ENCODE measurements around the gene C12orf42.

DNA sequence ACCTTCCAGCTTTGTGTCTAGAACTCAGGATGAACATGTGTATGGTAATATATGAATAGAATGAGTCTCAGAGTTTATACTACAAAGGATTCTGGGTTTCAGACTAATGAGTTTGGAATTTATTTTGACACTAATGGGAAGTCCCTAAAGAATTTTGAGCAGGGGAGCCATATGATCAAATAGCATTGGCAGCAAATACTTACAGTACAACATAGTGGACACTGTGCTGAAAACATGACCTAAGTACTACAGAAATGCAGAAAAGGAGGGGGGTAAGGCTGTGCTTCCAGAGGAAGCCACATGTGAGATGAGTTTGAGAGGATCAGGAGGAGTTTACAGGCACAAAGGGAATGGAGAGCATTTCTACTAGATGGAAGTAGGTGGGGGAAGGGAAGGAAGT lies 225.8 kb downstream of the C12orf42 start:
- TF ChIP-seq, protein P1, sequence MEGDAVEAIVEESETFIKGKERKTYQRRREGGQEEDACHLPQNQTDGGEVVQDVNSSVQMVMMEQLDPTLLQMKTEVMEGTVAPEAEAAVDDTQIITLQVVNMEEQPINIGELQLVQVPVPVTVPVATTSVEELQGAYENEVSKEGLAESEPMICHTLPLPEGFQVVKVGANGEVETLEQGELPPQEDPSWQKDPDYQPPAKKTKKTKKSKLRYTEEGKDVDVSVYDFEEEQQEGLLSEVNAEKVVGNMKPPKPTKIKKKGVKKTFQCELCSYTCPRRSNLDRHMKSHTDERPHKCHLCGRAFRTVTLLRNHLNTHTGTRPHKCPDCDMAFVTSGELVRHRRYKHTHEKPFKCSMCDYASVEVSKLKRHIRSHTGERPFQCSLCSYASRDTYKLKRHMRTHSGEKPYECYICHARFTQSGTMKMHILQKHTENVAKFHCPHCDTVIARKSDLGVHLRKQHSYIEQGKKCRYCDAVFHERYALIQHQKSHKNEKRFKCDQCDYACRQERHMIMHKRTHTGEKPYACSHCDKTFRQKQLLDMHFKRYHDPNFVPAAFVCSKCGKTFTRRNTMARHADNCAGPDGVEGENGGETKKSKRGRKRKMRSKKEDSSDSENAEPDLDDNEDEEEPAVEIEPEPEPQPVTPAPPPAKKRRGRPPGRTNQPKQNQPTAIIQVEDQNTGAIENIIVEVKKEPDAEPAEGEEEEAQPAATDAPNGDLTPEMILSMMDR (IDR thresholded peaks at IDR 0.05) = no peak
- TF ChIP-seq, protein P2, sequence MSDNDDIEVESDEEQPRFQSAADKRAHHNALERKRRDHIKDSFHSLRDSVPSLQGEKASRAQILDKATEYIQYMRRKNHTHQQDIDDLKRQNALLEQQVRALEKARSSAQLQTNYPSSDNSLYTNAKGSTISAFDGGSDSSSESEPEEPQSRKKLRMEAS (CRISPR knock-in tag; IDR thresholded peaks at IDR 0.05) = no peak
- TF ChIP-seq, protein P3, sequence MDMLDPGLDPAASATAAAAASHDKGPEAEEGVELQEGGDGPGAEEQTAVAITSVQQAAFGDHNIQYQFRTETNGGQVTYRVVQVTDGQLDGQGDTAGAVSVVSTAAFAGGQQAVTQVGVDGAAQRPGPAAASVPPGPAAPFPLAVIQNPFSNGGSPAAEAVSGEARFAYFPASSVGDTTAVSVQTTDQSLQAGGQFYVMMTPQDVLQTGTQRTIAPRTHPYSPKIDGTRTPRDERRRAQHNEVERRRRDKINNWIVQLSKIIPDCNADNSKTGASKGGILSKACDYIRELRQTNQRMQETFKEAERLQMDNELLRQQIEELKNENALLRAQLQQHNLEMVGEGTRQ (CRISPR knock-in tag; IDR thresholded peaks at IDR 0.05) = no peak
- TF ChIP-seq CREB1 (CRISPR knock-in tag; IDR thresholded peaks at IDR 0.05) (no peak), TCF7 (CRISPR knock-in tag; IDR thresholded peaks at IDR 0.05; ENCODE audit: low read depth) (no peak), PRRX2 (CRISPR knock-in tag; IDR thresholded peaks at IDR 0.05) (no peak), NFE2L1 (CRISPR knock-in tag; IDR thresholded peaks at IDR 0.05) (no peak), TEAD4 (CRISPR knock-in tag; IDR thresholded peaks at IDR 0.05) (no peak), ZNF423 (CRISPR knock-in tag; IDR thresholded peaks at IDR 0.05) (no peak), ZBTB21 (CRISPR knock-in tag; IDR thresholded peaks at IDR 0.05; ENCODE audit: borderline replicate concordance) (no peak), ATF1 (CRISPR knock-in tag; IDR thresholded peaks at IDR 0.05) (no peak), NR2C2 (CRISPR knock-in tag; IDR thresholded peaks at IDR 0.05) (no peak), NR3C1 (CRISPR knock-in tag; conservative IDR thresholded peaks at IDR 0.05; ENCODE audit: low read depth) (no peak)
- TF ChIP-seq, protein P4, sequence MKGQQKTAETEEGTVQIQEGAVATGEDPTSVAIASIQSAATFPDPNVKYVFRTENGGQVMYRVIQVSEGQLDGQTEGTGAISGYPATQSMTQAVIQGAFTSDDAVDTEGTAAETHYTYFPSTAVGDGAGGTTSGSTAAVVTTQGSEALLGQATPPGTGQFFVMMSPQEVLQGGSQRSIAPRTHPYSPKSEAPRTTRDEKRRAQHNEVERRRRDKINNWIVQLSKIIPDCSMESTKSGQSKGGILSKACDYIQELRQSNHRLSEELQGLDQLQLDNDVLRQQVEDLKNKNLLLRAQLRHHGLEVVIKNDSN (CRISPR knock-in tag; IDR thresholded peaks at IDR 0.05) = no peak
